ENCODE data around the gene ZBTB24.

DNA sequence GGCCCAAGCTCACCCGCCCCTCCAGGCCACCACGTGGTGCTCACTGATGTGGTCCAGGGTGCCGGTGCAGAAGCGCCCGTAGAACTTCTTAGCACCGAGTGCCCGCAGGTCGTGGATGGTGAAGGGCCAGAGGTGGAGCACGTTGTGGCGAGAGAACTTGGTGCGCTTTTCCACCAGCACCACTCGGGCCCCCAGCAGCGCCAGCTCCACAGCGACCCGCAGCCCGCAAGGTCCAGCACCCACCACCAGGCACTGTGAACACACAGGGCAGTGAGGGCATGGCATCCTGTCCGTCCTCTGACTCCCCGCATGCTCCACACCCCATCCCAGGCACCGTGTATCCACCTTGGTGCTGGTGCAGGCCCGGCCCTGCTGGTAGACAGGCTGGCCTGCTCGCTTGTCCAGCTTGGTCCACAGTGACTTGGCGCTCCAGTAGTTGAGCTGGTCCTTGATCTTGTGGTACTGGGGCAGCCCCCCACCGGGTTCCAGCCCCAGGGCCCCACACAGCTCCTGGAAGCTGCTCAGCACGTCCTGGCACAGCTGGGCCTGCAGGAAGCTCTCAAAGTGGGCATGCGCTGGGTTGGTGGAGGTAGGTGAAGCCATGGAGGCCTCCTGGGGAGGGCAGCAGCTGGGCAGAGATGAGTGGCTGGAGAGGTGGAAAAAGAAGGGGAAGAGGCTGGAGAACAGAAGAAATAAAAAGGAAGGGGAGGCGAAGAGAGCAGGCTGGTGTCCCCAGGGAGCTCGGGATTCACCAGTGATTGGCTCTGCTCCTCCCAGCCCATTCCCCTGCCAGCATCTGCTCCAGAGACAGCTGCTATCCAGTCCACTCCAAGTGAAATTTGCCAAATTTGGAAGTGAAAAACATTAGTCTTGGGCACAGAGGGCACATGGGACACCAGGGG lies 29.2 kb downstream of the ZBTB24 start:
- TF ChIP-seq CTCF (conservative IDR thresholded peaks at IDR 0.05 in 1 of 2, IDR thresholded peaks at IDR 0.05 in 1 of 2; ENCODE audit: low read depth in 1 of 2, low read length in 2 of 2) (no peak), EZH2 (IDR thresholded peaks at IDR 0.05; ENCODE audit: low read length, missing control alignments) (no peak)
